Epithelial cell of esophagus (primary cell): ENCODE results near the gene NUDT11.

Source experiments
- DNase-seq: peaks from one replicate; pipeline ENCODE4 v3.0.0; 2010; ENCODE audit warnings: low read depth
- H3K4me3 ChIP-seq: 2 replicates; pipeline ENCODE4 v1.5.1; 2011; ENCODE audit warnings: mild to moderate bottlenecking, low read length, control low read depth
- CTCF ChIP-seq: IDR thresholded peaks from 2 replicates; pipeline ENCODE4 v1.5.1; 2011; ENCODE audit warnings: low read depth, mild to moderate bottlenecking, low read length, control low read depth, inconsistent platforms; ENCODE audit not compliant: insufficient read depth; ENCODE audit errors: missing control alignments

Gene NUDT11

GRCh38 chrX:51440365-51440764 lies 56.0 kb downstream of the NUDT11 start:
- DNase-seq, result no peak

More at GRCh38 chrX:51440365-51440764, 56.0 kb downstream of the NUDT11 start:
- no peak overlapping the region for H3K4me3 ChIP-seq
- no peak for TF ChIP-seq CTCF
